Mesenchymal stem cell (in vitro differentiated cells and primary cell): ENCODE measurements around the gene GYS2.
A peak's percentile ranks its signal among the peaks of the same experiment; 100 is the strongest.

ENCODE experiments used
- DNase-seq: peaks from one replicate; pipeline ENCODE4 v3.0.0-alpha.2; 2013
- H2AFZ ChIP-seq: one replicate; pipeline ENCODE4 v1.6.1; 2013; ENCODE audit warnings: low read depth, mild to moderate bottlenecking, control low read depth, inconsistent platforms, low read length, moderate library complexity
- H2AK5ac ChIP-seq: 2 replicates; pipeline ENCODE4 v1.6.1; 2013; ENCODE audit warnings: low read length, moderate library complexity, mild to moderate bottlenecking, inconsistent platforms; ENCODE audit not compliant: severe bottlenecking
- H2BK120ac ChIP-seq: one replicate; pipeline ENCODE4 v1.6.1; 2013; ENCODE audit warnings: low read depth, mild to moderate bottlenecking, inconsistent platforms, low read length, moderate library complexity
- H2BK12ac ChIP-seq, 2 experiments: one replicate each; pipeline ENCODE4 v1.6.1; 2013; ENCODE audit warnings: inconsistent platforms in 2 of 2, low read length in 2 of 2, mild to moderate bottlenecking in 2 of 2, moderate library complexity in 2 of 2, control low read depth in 1 of 2
- H2BK15ac ChIP-seq: one replicate; pipeline ENCODE4 v1.6.1; 2013; ENCODE audit warnings: mild to moderate bottlenecking, low read depth, inconsistent platforms; ENCODE audit not compliant: poor library complexity, severe bottlenecking
- H2BK5ac ChIP-seq: 2 replicates; pipeline ENCODE4 v1.6.1; 2013; ENCODE audit warnings: low read depth, mild to moderate bottlenecking, low read length, control low read depth, inconsistent platforms; ENCODE audit not compliant: poor library complexity, severe bottlenecking
- H3K14ac ChIP-seq, 2 experiments: one replicate each; pipeline ENCODE4 v1.6.1; 2013; ENCODE audit warnings: inconsistent platforms in 2 of 2, low read length in 2 of 2, control low read depth in 1 of 2, mild to moderate bottlenecking in 1 of 2, moderate library complexity in 1 of 2
- H3K18ac ChIP-seq, 2 experiments: one replicate each; pipeline ENCODE4 v1.6.1; 2013; ENCODE audit warnings: inconsistent platforms in 2 of 2, low read length in 2 of 2, control low read depth in 1 of 2, low read depth in 1 of 2, mild to moderate bottlenecking in 1 of 2
- H3K23ac ChIP-seq, 2 experiments: one replicate each; pipeline ENCODE4 v1.6.1; 2013; ENCODE audit warnings: inconsistent platforms in 2 of 2, low read length in 2 of 2, mild to moderate bottlenecking in 2 of 2, moderate library complexity in 2 of 2, control low read depth in 1 of 2
- H3K27ac ChIP-seq: 2 replicates; pipeline ENCODE4 v1.5.1; 2013; ENCODE audit warnings: mild to moderate bottlenecking, moderate library complexity, low read length, control low read depth, inconsistent platforms; ENCODE audit not compliant: poor library complexity, severe bottlenecking
- H3K27me3 ChIP-seq, 2 experiments: 2 replicates each; pipeline versions ENCODE4 v1.6.1 to v1.7.0; 2013; ENCODE audit warnings: low read length in 2 of 2, mild to moderate bottlenecking in 2 of 2, moderate library complexity in 2 of 2, control low read depth in 1 of 2, inconsistent platforms in 1 of 2; ENCODE audit not compliant: control insufficient read depth in 1 of 2, insufficient read depth in 1 of 2
- H3K36me3 ChIP-seq, 2 experiments: 2 replicates each; pipeline versions ENCODE4 v1.6.1 to v1.7.0; 2013; ENCODE audit warnings: low read length in 2 of 2, control low read depth in 1 of 2, inconsistent platforms in 1 of 2, low read depth in 1 of 2, mild to moderate bottlenecking in 1 of 2; ENCODE audit not compliant: insufficient read depth in 2 of 2, control insufficient read depth in 1 of 2
- H3K4ac ChIP-seq, 2 experiments: one replicate each; pipeline ENCODE4 v1.6.1; 2013; ENCODE audit warnings: inconsistent platforms in 2 of 2, low read length in 2 of 2, mild to moderate bottlenecking in 2 of 2, moderate library complexity in 2 of 2, control low read depth in 1 of 2, low read depth in 1 of 2
- H3K4me1 ChIP-seq: 2 replicates; pipeline ENCODE4 v1.6.1; 2013; ENCODE audit warnings: low read depth, low read length, control low read depth; ENCODE audit not compliant: control insufficient read depth, insufficient read depth
- H3K4me2 ChIP-seq: 2 replicates; pipeline ENCODE4 v1.6.1; 2013; ENCODE audit warnings: low read length, mild to moderate bottlenecking, inconsistent platforms; ENCODE audit not compliant: poor library complexity, severe bottlenecking
- H3K4me3 ChIP-seq, 2 experiments: 2 replicates each; pipeline versions ENCODE4 v1.5.1 to v1.7.0; 2013; ENCODE audit warnings: low read length in 2 of 2, mild to moderate bottlenecking in 2 of 2, control low read depth in 1 of 2, low read depth in 1 of 2; ENCODE audit not compliant: insufficient read depth in 1 of 2
- H3K79me1 ChIP-seq: replicated peaks from 2 replicates; pipeline ENCODE4 v1.6.1; 2013; ENCODE audit warnings: mild to moderate bottlenecking, control low read depth, low read length, inconsistent platforms; ENCODE audit not compliant: poor library complexity, severe bottlenecking
- H3K9ac ChIP-seq: 2 replicates; pipeline ENCODE4 v1.7.0; 2013; ENCODE audit warnings: mild to moderate bottlenecking, low read length, moderate library complexity
- H3K9me3 ChIP-seq: 2 replicates; pipeline ENCODE4 v1.7.0; 2013; ENCODE audit warnings: mild to moderate bottlenecking, low read length; ENCODE audit not compliant: control insufficient read depth
- H4K8ac ChIP-seq: one replicate; pipeline ENCODE4 v1.6.1; 2013; ENCODE audit warnings: inconsistent platforms, mild to moderate bottlenecking, low read length, moderate library complexity
- H4K91ac ChIP-seq: one replicate; pipeline ENCODE4 v1.6.1; 2013; ENCODE audit warnings: mild to moderate bottlenecking, low read length, inconsistent platforms
- WGBS: methylation state at CpG from one replicate; pipeline ENCODE4 v1.1.7; 2013; ENCODE audit warnings: mixed read lengths; 5-methylcytosine and 5-hydroxymethylcytosine counted together

GYS2 gene

GRCh38 chr12:21559855-21560569 is 44.6 kb downstream of the GYS2 start:
- 92% methylated on average over 2 of the region's 7 CpGs for WGBS
- DNase-seq = no peak
- no peak overlapping the region for H2BK12ac ChIP-seq

GRCh38 chr12:21558100-21558679 is 46.5 kb downstream of the GYS2 start:
- H2BK12ac ChIP-seq = no peak overlapping the region
- no peak overlapping the region for H3K27ac ChIP-seq
- H3K9ac ChIP-seq = no peak overlapping the region
- no peak overlapping the region for H2BK5ac ChIP-seq
- no peak overlapping the region for H3K14ac ChIP-seq
- no peak overlapping the region for H2AK5ac ChIP-seq
- no peaks in the 10 kb centered on the region for H3K9me3 ChIP-seq
- H3K4me3 ChIP-seq = no peak overlapping the region
- no peak overlapping the region for H2BK15ac ChIP-seq
- H3K4ac ChIP-seq = no peak overlapping the region
- DNase-seq = no peak
- no peak overlapping the region for H3K23ac ChIP-seq
- no peaks in the 10 kb centered on the region for H3K79me1 ChIP-seq
- no peak overlapping the region for H3K4me2 ChIP-seq
- no peak overlapping the region for H3K18ac ChIP-seq
- WGBS = 93% methylated on average over 3 of the region's 9 CpGs
- no peak overlapping the region for H2AFZ ChIP-seq
- H4K91ac ChIP-seq = no peak overlapping the region
- H3K36me3 ChIP-seq = no peaks in the 10 kb centered on the region
- no peaks in the 10 kb centered on the region for H3K27me3 ChIP-seq
- no peak overlapping the region for H2BK120ac ChIP-seq
- no peak overlapping the region for H4K8ac ChIP-seq
- H3K4me1 ChIP-seq = no peaks in the 10 kb centered on the region

More at GRCh38 chr12:21559855-21560569, 44.6 kb downstream of the GYS2 start:
- Histone ChIP-seq H2BK15ac (no peak overlapping the region), H2AK5ac (no peak overlapping the region), H2AFZ (no peak overlapping the region), H3K4ac (no peak overlapping the region), H2BK120ac (no peak overlapping the region), H3K36me3 (no peaks in the 10 kb centered on the region), H2BK5ac (no peak overlapping the region), H3K4me3 (no peak overlapping the region), H3K9ac (no peak overlapping the region), H4K8ac (no peak overlapping the region), H3K14ac (no peak overlapping the region), H3K4me2 (no peak overlapping the region), H3K79me1 (no peaks in the 10 kb centered on the region), H3K4me1 (no peaks in the 10 kb centered on the region), H3K9me3 (no peaks in the 10 kb centered on the region), H3K18ac (no peak overlapping the region), H3K27ac (peak overlapping the region; percentile 64), H3K27me3 (no peaks in the 10 kb centered on the region), H3K23ac (no peak overlapping the region), H4K91ac (no peak overlapping the region)

- no peak overlapping the region for H2AFZ ChIP-seq
- H3K27ac ChIP-seq = no peak overlapping the region
- H3K9me3 ChIP-seq = no peaks in the 10 kb centered on the region
- no peak overlapping the region for H2BK15ac ChIP-seq
- no peaks in the 10 kb centered on the region for H3K4me1 ChIP-seq
- no peak overlapping the region for H3K4me2 ChIP-seq
- H3K14ac ChIP-seq = no peak overlapping the region
- no peak overlapping the region for H2BK12ac ChIP-seq
- no peak overlapping the region for H2AK5ac ChIP-seq
- H2BK5ac ChIP-seq = no peak overlapping the region
- H3K4me3 ChIP-seq = no peak overlapping the region
- no peaks in the 10 kb centered on the region for H3K36me3 ChIP-seq
- DNase-seq = no peak
- H4K8ac ChIP-seq = no peak overlapping the region
- no peak overlapping the region for H3K23ac ChIP-seq
- H3K18ac ChIP-seq = no peak overlapping the region
- H3K4ac ChIP-seq = no peak overlapping the region
- no peak overlapping the region for H2BK120ac ChIP-seq
- no peaks in the 10 kb centered on the region for H3K27me3 ChIP-seq
- H3K79me1 ChIP-seq = no peaks in the 10 kb centered on the region
- H4K91ac ChIP-seq = no peak overlapping the region
- H3K9ac ChIP-seq = no peak overlapping the region
Measured at GRCh38 chr12:21553329-21553675, 51.3 kb downstream of the GYS2 start.

GRCh38 chr12:21552635-21553328 is 51.9 kb downstream of the GYS2 start:
- H2BK120ac ChIP-seq = no peak overlapping the region
- H2BK5ac ChIP-seq = no peak overlapping the region
- H2AK5ac ChIP-seq = no peak overlapping the region
- no peak overlapping the region for H4K8ac ChIP-seq
- H2AFZ ChIP-seq = no peak overlapping the region
- H3K4me3 ChIP-seq = no peak overlapping the region
- no peak overlapping the region for H3K23ac ChIP-seq
- no peak overlapping the region for H3K27ac ChIP-seq
- WGBS = 76% methylated on average over 5 of the region's 6 CpGs
- no peak overlapping the region for H3K9ac ChIP-seq
- no peak overlapping the region for H4K91ac ChIP-seq
- H2BK15ac ChIP-seq = no peak overlapping the region
- no peaks in the 10 kb centered on the region for H3K36me3 ChIP-seq
- H3K18ac ChIP-seq = no peak overlapping the region
- H3K9me3 ChIP-seq = no peaks in the 10 kb centered on the region
- H2BK12ac ChIP-seq = no peak overlapping the region
- no peaks in the 10 kb centered on the region for H3K27me3 ChIP-seq
- no peak overlapping the region for H3K4ac ChIP-seq
- no peak for DNase-seq
- no peak overlapping the region for H3K14ac ChIP-seq
- H3K4me1 ChIP-seq = no peaks in the 10 kb centered on the region
- no peaks in the 10 kb centered on the region for H3K79me1 ChIP-seq
- no peak overlapping the region for H3K4me2 ChIP-seq
